Suprapubic skin (tissue), 4 donors: ENCODE measurements around the gene UBXN4.

Experiments used
- CTCF ChIP-seq, 2 donors: fragments of 200-600 bp in 1 of 2; fragments of 450-650 bp in 1 of 2; sonication (generic) in 1 of 2; IDR thresholded peaks; one replicate each; pipeline ENCODE4 v1.5.1; 2016 to 2019; ENCODE audit warnings: antibody characterized with exemption in 2 of 2, mild to moderate bottlenecking in 1 of 2, moderate library complexity in 1 of 2
- EP300 ChIP-seq: sonication (generic); formaldehyde crosslinking; IDR thresholded peaks from one replicate; pipeline ENCODE4 v1.6.1; 2017; ENCODE audit warnings: antibody characterized with exemption
- POLR2A ChIP-seq, 2 donors: fragments of 450-650 bp; IDR thresholded peaks; one replicate each; pipeline ENCODE4 v1.6.1; 2017; ENCODE audit warnings: antibody characterized with exemption in 2 of 2, mild to moderate bottlenecking in 2 of 2, moderate library complexity in 2 of 2
- POLR2AphosphoS5 ChIP-seq, 3 donors: sonication (generic); formaldehyde crosslinking; IDR thresholded peaks; one replicate each; pipeline ENCODE4 v1.6.1; 2017; ENCODE audit warnings: antibody characterized with exemption in 3 of 3

- TF ChIP-seq CTCF (IDR thresholded peaks at IDR 0.05) (no peak), POLR2A (IDR thresholded peaks at IDR 0.05) (no peak), EP300 (no peak), POLR2AphosphoS5 (IDR thresholded peaks at IDR 0.05) (no peak)
These were observed 48.8 kb downstream of the UBXN4 start for GRCh38 chr2:135790423-135790822.
